Stimulated activated CD4-positive, alpha-beta T cell treated with anti-CD3 and anti-CD28 coated beads, Interleukin-4, amount 100 ng/mL, for 1 hour (primary cell): ENCODE results near the gene ANKRD31.
"Not testable (repeated sequence)": the region's sequence is repeated elsewhere in the genome, so short reads cannot be mapped to it uniquely, and the experiment has no call there.

Experiments used
- DNase-seq: peaks from one replicate; pipeline ENCODE4 v3.0.0-alpha.2; 2020

ANKRD31 gene, protein sequence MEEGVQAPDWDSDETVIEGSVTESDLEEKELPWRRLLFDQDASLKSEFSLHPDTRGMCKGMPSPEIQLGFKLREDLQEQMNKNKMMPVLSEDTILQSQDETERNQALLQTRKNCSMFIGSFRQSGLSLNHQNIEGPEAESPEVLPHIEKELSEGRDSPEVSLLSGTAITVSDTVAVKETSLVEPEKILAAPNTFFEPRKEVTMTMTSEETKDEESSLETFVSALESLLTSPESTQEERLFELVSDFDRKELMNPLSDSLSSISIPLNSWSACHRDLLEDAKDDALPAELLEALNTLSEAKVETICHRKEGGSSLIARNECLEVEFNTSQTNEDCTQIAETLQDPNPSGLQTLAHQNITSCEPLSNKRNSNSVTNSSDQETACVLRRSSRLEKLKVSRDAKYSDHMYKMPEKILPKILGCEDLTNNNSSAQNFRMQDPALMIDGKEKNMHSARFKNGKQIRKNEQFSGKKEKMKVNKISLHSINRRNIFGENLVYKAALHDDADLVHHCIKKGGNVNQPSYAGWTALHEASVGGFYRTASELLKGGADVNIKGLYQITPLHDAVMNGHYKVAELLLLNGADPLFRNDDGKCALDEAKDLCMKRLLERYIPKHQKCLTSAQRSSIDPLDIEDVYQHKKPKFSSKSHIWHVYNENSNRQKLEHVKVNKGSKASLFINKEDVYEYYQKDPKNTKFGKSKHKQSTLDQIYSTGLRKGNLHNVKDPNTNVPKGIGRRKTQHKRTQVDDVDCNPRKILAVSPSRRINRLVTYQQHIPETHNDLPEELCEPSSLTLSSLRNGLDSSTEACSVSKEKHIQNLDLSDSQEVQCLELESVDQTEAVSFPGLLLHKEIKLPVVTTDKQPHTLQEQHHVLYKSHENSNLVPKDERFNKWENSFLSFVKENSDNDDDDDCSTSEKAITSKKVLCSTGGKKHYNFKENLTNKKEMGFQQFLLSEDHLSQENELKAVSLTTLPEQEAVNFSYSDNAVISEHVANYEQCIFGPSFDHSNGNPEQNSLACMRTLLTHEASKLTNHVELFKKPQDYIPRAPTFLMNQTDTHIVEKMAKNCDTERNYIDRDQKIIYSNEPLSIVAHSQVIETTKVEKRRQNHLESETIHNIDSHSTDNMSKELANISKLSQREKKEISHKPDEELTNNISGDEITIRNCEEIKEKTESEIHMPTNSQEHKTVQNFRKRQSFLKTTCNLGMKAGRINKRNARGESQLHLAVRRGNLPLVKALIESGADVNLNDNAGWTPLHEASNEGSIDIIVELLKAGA (N-terminal part only)

GRCh38 chr5:75236322-75237316 is at the start of gene ANKRD31:
Gene ANKRD31, minus strand, starts transcription at chr5:75236878. Its CDS starts 192 bp downstream, at chr5:75236686.
- peak; percentile 91 for DNase-seq

- DNase-seq, result no peak
Observed at GRCh38 chr5:75286211-75286773, 49.6 kb upstream of the ANKRD31 start.

DNA sequence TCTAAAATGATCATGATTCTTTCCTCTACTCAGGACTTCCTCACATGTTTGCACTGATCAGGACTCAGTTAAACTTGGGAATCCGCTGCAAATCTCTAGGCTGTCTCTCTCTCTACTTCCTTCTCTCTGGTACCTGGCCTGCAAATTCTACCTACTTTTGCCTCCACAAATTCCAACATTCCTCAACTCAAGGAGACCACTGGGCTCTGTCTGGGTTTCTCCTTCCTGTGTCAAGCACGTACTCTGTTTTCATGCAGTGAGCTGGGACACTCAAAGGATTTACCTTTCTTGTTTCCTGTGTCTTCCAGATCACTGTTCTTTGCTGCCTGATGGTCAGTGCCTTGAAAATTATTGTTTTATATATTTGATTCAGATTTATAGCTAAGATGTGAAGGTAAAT is 45.9 kb upstream of the ANKRD31 start:
- DNase-seq, result no peak

DNA sequence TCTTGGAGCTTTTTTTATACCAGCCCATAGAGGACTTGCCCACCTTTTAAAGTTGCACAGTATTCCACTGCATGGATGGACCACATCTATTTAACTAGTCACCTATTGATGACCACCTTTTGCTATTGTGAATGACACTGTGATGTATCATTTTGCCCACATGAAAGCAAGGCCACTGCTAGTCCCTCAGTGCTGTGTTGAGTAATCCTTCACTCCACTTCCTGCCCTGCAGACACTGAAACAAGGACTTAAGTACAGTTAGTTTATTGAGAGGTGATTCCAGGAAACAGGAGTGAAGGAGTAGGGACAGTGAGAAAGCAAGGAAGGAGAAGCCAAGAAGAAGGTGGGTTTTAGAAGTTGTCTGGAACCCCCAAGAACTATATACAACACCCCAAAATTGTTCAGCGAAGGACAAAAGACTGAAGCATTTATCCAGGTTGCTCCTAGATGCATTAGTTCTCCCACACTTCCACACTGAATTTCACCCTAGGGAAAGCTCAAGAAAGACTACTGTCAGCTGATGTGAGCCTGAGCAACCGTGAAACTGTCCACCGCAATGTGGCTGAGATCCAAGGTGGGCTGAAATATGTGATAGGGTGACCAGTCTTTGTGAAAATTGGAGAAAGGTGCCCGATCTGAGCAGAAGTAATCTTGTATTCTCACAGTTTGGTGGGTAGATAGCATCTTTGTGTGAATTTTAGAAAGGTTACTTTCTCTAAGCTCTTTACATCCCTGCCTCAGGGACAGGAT is 45.2 kb upstream of the ANKRD31 start:
- DNase-seq, result no peak

GRCh38 chr5:75279321-75279720 is 42.6 kb upstream of the ANKRD31 start:
- DNase-seq, result no peak

- DNase-seq, result no peak
Observed at GRCh38 chr5:75277463-75277862, 40.8 kb upstream of the ANKRD31 start.

- no peak for DNase-seq
Observed at GRCh38 chr5:75275756-75276155, 39.1 kb upstream of the ANKRD31 start.

DNA sequence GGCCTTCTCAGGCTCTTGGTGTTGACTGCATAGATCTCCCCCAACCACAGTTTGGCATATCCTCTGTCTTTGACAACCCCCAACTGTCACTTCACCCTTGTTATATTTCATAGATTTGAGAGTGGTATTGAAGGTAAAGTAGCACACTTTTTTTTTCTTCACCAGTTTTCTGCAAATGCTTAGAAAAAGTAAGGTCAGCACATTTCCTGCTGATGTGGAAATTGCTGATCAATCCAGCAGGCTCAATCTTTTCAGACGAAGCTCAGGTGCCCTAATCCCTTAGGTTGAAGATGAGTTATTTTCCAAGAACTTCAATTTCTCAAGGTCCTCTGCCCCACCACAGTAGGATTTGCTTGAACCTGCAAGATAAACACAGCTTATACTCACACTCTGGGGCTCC is 38.5 kb upstream of the ANKRD31 start:
- DNase-seq, result no peak

- no peak for DNase-seq
Observed at GRCh38 chr5:75274486-75274885, 37.8 kb upstream of the ANKRD31 start.

GRCh38 chr5:75270605-75271004 is 33.9 kb upstream of the ANKRD31 start:
- not testable (repeated sequence) for DNase-seq

- no peak for DNase-seq
Observed at GRCh38 chr5:75265731-75266130, 29.1 kb upstream of the ANKRD31 start.

- no peak for DNase-seq
Observed at GRCh38 chr5:75262271-75262670, 25.6 kb upstream of the ANKRD31 start.

DNA sequence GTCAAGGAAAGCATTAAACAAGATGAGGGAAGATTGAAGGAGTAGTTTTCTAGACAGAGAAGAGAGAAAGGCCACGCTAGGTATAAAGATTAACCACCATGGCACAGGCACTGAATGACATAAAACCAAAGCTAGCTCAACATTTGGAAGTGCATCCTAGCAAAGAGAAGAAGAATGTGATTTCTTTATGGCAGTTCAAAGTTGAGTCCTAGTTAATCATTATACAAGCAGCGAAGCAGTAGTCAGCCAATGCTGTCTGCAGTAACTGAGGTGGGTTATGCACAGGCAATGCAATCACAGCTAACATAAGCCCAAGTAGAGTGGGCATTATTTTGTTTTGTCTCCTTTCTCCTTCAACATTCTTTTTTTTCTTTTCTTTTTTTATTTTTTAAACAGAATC is 24.0 kb upstream of the ANKRD31 start:
- no peak for DNase-seq

DNA sequence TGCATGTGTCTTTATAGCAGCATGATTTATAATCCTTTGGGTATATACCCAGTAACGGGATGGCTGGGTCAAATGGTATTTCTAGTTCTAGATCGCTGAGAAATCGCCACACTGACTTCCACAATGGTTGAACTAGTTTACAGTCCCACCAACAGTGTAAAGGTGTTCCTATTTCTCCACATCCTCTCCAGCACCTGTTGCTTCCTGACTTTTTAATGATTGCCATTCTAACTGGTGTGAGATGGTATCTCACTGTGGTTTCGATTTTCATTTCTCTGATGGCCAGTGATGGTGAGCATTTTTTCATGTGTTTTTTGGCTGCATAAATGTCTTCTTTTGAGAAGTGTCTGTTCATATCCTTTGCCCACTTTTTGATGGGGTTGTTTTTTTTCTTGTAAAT is 13.8 kb upstream of the ANKRD31 start:
- DNase-seq, result not testable (repeated sequence)

DNA sequence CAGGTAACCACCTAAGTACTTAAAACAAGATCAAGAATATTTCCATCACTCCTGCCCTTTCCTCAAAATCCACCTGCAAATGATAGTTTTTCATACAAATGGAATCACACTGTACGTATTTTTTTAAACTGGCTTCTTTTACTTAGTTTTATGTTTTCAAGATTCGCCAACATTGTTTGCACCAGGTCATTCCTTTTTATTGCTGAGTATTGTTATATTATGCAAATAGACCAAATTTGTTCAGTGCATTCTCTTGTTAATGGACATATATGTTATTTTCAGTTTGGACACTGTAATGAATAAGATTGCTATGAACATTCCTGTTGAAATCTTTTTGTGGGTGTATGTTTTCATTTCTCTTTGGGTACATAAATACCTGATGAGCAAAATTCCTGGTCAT is 8.3 kb upstream of the ANKRD31 start:
- no peak for DNase-seq

DNA sequence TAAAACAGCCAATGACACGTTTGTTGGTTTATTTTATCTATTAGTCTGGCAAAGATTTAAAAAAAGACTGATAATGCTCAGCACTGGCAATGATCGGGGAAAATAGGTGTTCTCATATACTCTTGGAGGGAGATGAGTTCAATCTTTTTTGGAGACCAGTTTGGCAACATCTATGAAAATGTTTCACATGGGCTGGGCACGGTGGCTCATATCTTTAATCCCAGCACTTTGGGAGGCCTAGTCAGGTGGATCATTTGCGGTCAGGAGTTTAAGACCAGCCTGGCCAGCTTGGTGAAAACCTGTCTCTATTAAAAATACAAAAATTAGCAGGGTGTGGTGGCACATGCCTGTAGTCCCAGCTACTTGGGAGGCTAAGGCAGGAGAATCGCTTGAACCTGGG is 6.8 kb upstream of the ANKRD31 start:
- no peak for DNase-seq

GRCh38 chr5:75243100-75243499 is 6.4 kb upstream of the ANKRD31 start:
- no peak for DNase-seq

DNA sequence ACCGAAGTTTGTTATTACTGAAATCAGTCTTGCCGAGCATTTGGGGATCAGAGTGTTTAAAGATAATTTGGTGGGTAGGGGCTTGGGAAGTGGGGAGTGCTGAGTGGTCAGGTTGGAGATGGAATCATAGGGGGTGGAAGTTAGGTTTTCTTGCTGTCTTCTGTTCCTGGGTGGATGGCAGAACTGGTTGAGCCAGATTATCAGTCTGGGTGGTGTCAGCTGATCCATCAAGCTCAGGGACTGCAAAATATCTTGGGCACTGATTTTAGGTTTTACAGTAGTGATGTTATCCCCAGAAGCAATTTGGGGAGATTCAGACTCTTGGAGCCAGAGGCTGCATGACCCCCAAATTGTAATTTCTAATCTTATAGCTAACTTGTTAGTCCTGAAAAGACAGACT is 5.4 kb upstream of the ANKRD31 start:
- DNase-seq, result no peak

DNA sequence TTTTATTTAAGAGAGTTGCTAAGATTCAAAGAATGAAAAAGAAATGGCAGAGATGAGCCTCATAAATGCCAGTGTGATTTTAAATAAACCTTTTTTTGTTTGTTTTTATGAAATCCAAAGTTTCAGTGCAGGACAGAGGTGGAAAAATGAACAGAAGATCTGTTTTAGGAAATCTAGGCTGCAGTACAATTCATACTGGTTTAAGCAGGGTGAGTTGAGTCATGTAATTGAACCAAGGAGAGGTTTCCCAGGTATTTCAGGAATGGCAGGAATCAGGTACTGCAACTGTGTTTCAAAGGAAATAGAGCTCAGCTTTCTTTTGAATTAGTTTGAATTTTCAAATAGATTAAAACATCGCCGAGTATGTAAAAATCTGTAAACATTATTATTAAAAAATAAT is 3.0 kb upstream of the ANKRD31 start:
- no peak for DNase-seq

DNA sequence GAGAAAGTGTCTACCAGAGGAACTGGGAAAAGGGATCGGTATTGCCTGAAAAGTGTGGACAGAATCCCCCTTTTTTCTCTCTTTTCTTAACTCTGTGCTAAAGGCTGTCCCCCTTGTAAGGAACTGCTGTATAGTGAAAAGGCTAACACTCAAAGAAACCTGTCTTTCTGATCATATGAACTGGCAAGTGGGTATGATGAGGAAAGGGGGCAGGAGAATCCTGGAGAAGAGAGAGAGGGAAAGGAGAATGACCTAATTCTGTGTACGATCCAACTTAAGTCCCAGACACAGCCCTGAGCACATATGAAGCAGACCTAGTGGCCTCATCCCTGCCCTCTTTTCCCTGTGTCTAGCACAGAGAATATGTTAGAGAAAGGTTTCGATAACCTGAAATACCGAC is 967 bp downstream of the ANKRD31 start:
- DNase-seq, result no peak

DNA sequence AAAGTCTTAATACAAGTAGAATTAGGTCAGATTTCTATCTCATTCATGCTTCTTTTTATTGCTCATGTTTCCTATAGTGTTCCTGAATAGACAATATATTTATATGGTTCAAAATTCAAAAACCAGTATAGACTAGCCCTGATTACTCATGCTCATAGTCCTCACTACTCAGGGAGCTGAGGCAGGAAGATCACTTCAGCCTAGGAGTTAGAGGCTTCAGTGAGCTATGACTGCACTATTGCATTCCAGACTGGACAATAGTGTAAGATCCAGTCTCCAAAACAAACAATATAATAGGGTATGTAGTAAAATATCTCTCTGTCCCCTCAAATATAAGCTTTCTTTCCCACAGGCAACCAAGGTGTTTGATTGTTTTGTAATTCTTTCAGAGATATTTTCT is 2.4 kb downstream of the ANKRD31 start:
- DNase-seq, result no peak
